GM10847 (cell line): Measurements from ENCODE around the gene SF3A1.

Experiments
- POLR2A ChIP-seq: IDR thresholded peaks from 2 replicates; pipeline ENCODE4 v1.6.1; 2011; ENCODE audit not compliant: insufficient read length; ENCODE audit errors: extremely low read depth

Gene SF3A1

GRCh38 chr22:30291058-30291892, 65.4 kb downstream of the SF3A1 start:
- TF ChIP-seq POLR2A: no peak

- no peak for TF ChIP-seq POLR2A
These were observed 66.2 kb downstream of the SF3A1 start for GRCh38 chr22:30290342-30291057.

- TF ChIP-seq POLR2A: no peak
These were observed 66.7 kb downstream of the SF3A1 start for GRCh38 chr22:30289980-30290313.

GRCh38 chr22:30289141-30289979, 67.3 kb downstream of the SF3A1 start, which contains the start of gene CASTOR1:
CASTOR1 (minus strand) TSS chr22:30289505; CDS start chr22:30289497, 8 bp downstream.
- no peak for TF ChIP-seq POLR2A

GRCh38 chr22:30288419-30289140, 68.1 kb downstream of the SF3A1 start:
- TF ChIP-seq POLR2A: no peak

- no peak for TF ChIP-seq POLR2A
These were observed 68.9 kb downstream of the SF3A1 start for GRCh38 chr22:30287648-30288418.

GRCh38 chr22:30286813-30287647, 69.7 kb downstream of the SF3A1 start:
- no peak for TF ChIP-seq POLR2A

- no peak for TF ChIP-seq POLR2A
These were observed 70.4 kb downstream of the SF3A1 start for GRCh38 chr22:30286331-30286730.

- no peak for TF ChIP-seq POLR2A
These were observed 70.9 kb downstream of the SF3A1 start for GRCh38 chr22:30285846-30286200.

GRCh38 chr22:30285176-30285845, 71.4 kb downstream of the SF3A1 start:
- TF ChIP-seq POLR2A: no peak

- no peak for TF ChIP-seq POLR2A
These were observed 72.0 kb downstream of the SF3A1 start for GRCh38 chr22:30284666-30285065.

- TF ChIP-seq POLR2A: no peak
These were observed 72.5 kb downstream of the SF3A1 start for GRCh38 chr22:30284172-30284571.

GRCh38 chr22:30283342-30283741, 73.4 kb downstream of the SF3A1 start:
- TF ChIP-seq POLR2A: no peak
